HG03457 (cell line): ENCODE results near the gene ZNF710.
"Not testable (repeated sequence)": the region's sequence is repeated elsewhere in the genome, so short reads cannot be mapped to it uniquely, and the experiment has no call there.

ENCODE experiments used
- ATAC-seq: cut with Tn5 transposase; IDR thresholded peaks from one replicate; pipeline ENCODE4 v1.9.1; 2021; ENCODE audit warnings: moderate number of reproducible peaks; ENCODE audit not compliant: unreplicated experiment

Gene ZNF710

DNA sequence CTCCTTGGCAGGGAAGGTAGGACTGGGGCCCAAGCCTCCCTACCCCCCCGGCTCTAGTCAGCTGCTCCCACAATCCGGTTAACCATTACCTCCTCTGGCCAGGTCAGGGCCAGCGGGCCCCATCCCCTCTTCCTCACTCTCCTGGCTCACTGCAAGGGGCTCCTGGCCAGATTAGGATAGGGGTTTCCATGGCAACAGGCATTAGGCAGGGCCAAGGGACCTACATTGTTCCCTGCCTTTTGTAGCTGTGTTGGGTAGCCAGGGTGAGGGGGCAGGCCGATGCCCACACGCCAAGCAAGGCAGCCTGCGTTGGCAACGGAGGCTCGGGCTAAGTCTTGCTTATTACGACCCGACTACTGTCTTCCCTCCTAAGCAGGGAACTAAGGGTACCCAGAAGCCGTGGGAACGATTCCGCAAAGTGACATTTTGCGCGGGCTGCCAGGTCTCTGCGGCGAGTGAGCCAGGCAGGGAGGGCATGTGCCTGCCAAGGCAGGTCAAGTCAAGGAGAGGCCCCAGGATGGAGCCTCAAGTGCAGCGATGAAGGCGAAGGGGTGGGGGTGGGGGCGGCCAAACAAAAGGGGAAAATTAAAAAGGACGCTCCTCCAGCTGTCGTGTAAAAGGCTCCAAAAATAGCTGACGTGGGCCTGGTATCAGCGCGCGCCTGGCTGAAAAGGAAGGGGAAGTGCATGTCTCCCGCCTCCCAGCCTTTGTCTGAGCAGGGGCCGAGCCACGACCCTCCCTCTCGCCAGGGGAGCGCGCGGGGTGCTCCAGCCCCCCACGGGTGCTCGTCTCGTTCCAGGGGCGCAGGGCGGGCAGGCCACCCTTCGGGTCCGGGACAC lies 100.2 kb downstream of the ZNF710 start:
- no peak for ATAC-seq

DNA sequence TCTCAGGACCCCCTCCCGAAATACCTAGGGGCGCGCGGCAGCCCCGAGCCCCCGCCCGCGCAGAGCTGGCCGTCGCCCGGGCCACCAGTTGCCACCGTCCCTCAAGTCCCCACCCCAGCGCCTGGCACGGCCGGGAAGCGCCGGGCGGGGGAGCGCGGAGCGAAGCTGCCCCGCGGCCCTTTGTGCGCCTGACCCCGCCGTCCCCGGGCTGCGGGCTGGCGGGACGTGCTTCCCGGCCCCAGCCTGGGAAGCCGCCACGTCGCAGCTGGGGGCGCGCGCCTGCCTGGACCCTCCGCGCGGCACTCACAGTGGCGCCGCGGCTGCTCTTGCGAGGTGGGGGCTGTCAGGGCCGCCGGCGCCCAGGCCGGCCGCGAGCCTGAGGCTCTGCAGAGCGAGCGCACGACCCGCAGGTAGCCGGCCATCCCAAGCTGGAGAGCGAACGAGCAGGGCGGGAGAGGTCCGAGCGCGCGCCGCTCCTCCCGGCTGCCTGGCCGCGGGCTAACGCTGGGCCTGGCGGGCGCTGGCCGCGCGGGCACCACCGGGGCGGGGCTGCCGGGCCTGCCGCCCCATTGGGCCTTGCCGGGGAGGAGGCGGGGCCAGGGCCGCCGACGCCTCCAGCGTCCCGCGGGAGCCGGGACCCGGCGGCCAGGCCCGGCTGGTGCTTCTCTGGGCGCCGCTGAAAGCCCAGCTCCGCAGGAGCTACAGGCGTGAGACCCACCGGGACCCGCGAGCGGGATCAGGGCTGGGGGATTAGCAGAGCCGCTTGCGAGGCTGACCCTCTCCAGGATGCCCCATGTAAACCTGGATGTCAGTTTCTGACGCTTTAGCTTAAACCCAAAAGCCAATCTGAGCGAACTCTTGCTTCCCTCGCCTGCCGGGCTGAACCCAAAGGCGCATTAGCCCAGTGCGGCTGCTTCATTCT lies 101.1 kb downstream of the ZNF710 start, which contains the start of gene IDH2:
Gene IDH2 (minus strand): TSS at position 500 of the 922 bp plus-strand sequence. CDS start 78 bp downstream, at position 422.
- peak; percentile 52 for ATAC-seq

DNA sequence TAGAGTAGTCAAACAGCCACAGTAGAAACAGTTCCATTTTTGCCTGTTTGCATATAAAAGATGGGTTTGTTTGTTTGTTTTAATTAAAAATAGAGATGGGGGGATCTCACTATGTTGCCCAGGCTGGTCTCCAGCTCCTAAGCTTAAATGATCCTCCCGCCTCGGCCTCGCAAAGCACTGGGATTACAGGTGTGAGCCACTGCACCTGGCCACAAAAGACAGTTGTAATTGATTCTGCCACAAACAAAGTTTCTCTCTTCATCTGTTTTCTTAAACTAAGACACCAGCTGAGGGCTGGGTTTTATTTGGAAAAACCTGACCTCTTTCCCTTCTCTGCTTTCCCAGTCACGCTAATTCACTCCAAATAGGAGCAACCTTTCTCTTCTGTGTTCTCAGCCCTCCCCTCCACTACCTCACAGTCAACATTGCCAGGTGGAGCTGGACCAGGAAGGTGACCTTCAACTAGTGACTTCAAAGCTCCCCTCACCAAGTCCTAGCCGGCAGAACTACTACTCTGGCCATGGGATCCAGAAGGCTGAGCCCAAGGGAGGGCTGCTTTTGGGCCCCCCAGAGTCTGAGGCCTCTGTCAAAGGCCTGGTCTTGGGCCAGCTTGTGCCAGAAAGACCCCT lies 102.7 kb downstream of the ZNF710 start:
- ATAC-seq: no peak

DNA sequence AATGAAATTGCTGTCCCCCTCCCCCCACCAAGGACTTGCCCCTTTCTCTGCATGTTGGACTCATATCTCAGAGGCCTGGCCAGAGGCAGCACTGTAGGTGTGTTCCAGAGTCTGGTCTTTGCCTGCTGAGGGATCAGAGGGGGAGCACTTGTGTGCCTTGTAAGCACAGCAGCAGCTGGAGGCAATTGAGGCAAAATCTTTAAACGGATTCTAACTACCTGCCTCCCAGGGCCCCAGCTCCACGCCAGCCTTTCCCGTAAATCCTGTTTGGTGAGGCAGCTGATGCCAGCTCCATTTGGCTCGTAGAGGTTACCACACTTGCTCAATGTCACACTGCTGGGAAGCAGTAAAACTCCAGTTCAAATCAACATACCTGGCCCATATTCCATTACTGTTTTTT lies 103.4 kb downstream of the ZNF710 start:
- no peak for ATAC-seq

DNA sequence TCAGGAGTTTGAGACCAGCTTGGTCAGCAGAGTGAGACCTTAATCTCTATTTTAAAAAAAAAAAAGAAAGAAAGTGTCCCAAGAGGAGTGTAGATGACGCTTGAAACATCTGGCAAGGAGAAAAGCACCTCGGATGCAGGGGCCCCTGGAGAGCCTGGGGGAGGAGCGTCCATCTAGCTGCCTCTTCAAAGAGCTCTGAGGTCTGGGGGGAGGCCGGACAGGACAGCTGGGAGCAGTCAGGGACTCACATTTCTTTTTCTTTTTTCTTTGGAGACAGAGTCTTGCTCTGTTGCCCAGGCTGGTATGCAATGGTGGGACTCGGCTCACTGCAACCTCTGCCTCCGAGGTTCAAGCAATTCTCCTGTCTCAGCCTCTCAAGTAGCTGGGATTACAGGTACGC lies 104.4 kb downstream of the ZNF710 start:
- ATAC-seq: no peak

DNA sequence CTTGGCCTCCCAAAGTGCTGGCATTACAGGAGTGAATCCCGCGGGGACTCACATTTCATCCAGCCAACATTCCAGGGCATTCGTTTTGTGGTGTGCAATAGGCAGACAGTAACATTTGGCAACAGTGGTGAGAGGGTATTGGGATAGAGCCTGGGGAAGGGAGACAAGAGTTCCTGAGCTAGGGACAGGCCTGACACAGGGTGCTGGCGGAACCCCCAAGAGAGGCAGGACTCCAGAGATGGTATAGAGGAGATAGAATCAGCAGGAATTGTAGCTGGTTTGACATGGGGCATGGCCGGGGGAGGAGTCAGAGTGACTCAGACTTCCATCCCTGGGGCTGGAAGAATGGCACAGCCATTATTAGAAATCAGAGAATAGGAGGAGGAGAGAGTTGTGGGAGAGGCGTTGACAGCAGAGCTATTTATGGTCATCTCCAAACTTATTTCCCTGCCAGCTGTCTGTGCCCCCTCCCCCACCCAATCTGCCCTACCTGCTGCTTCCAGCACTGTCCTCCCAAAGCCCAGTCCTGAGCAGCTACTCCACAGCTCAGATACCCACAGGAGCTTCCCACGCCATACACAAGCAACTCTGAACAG lies 105.5 kb downstream of the ZNF710 start:
- ATAC-seq: no peak

DNA sequence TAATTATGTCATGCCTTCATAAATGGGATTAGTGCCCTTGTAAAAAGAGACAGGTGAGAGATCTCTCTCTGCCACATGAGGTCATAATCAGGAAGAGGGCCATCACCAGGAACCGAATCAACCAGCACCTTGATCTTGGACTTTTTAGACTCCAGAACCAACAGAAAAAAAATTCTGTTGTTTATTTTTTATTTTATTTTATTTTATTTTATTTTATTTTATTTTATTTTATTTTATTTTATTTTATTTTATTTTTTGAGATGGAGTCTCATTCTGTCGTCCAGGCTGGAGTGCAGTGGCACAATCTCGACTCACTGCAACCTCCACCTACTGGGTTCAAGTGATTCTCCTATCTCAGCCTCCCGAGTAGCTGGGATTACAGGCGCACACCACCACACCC lies 106.9 kb downstream of the ZNF710 start:
- ATAC-seq: not testable (repeated sequence)

DNA sequence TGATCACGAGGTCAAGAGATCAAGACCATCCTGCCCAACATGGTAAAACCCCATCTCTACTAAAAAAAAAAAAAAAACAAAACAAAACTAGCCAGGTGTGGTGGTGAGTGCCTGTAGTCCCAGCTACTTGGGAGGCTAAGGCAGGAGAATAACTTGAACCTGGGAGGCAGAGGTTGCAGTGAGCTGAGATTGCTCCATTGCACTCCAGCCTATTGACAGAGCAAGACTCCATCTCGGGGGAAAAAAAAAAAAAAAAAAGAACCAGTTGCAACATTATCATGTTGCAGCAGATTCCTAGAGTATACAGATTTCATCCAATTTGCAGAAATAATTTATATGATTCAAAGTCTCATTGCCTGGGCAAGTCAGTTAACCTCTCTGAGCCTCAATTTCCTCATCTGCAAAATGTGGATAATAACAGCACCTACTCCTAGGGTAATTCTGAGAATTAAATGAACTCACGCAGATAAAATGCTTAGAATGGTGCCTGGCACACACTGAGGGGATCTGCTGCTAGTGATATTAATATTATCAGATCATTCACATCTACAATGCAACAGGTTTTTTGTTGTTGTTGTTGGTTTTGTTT lies 108.1 kb downstream of the ZNF710 start:
- not testable (repeated sequence) for ATAC-seq

DNA sequence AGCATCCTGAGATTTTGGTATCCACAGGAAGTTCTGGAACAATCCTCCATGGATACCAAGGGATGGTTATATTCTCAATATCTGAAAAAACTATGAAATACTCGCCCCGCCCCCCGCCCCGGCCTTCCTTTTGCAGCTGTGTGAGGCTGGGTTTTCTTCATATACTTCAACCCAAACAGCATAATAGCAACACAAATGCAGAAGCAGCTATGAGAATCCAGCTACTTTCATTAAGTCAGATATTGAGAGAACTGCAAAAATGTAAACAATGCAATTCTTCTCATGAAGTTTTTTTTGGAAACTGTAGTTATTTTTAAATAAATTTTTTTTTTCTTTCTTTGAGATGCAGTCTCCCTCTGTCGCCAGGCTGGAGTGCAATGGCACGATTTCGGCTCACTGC lies 112.0 kb downstream of the ZNF710 start:
- no peak for ATAC-seq

DNA sequence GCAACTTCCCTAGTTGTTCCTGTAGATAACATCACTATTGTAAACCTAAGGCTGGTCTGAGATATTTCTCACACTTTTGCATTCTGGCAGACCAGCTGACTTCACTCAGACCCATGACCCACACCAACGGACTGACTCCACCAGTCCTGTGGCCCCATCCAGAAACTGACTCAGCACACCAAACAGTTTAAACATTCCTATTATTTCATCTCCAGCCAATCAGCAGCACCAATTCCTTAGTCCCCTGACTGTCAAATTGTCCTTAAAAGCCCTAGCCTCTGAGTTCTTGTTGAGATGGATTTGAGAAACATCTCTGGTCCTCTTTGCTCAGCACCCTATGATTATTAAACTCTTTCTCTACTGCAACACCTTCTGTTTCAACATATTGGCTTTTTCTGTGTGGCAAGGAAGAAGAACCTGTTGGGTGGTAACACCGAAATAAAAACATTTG lies 113.4 kb downstream of the ZNF710 start:
- no peak for ATAC-seq

DNA sequence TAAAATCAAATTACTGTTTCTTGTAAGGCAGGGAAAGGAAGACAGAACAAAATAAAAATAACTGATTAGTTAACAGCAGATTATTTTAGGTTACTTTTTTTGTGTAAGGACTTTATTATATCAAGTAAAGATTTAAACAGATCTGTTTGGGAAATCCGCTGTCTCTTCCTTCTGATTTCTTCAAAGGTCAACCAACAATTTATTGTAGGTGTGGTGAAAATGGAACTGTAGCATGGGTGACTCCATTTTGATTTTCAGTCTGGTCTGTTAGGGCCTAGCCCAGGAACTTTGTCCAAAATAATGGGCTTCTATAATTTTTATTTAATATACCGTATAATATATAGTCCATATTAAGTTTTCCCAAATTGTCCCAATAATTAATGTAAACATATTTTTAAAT lies 114.7 kb downstream of the ZNF710 start:
- ATAC-seq: no peak

DNA sequence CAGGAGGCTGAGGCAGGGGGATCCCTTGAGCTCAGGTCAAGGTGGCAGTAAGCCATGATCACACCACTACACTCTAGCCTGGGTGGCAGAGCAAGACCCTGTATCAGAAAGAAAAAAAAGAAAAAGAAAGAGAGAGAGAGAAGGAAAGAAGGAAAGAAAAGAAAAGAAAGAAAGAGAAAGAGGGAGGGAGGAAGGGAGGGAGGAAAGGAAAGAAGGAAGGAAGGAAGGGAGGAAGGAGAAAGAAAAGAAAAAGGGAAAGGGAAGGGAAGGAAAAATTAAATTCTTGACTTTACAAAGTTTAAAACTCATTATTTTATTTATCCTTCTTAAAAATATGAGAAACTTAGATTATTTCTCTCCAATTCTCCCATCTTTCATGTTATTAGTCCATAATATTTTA lies 118.2 kb downstream of the ZNF710 start:
- no peak for ATAC-seq

DNA sequence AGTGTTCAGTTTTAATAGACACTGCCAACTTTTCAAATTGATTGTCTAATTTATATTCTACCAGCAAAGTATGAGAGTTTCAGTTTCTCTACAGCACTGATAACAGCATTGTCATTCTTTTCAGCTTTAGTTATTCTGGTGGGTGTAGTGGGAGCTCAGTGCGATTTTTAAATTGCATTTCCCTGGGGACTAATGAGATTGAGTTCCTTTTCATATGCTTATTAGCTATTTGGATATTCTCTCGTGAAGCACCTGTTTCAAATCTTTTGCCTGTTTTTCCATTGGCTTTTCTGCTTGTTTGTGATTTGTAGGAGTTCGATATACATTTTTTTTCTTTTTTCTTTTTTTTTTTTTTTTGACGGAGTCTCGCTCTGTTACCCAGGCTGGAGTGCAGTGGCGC lies 120.0 kb downstream of the ZNF710 start:
- ATAC-seq: no peak

DNA sequence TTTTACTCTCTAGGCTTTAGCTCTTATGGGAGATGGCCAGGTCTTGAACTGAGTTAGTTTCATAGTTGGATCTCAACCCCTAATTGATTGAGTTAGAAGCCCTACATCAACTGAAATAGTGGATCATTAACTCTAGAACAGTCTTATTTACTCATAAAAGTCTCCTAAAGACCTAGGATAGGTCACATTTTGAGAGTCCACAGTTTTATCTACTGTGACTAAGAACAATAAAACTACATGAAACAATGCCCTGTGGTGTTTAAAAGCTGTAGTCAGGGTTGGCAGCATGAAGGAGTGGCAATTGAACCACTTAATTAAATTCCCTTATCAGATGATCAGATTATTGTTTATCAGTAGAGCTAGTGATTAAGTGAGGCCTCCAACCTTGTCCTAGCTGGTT lies 123.4 kb downstream of the ZNF710 start:
- no peak for ATAC-seq

DNA sequence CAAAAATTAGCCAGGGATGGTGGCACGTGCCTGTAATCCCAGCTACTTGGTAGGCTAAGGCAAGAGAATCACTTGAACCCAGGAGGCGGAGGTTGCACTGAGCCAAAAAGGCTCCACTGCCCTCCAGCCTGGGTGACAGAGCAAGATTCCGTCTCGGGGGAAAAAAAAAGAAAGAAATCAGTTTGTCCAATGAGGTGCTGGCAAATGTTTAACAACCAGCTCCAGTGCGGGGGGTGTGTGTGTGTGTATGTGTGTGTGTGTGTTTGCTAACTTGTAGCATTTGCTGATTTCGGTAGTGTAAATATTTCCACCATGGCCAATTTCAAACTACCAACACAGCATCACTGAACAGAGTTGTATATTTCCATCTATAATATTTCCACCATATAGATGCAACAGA lies 124.9 kb downstream of the ZNF710 start:
- ATAC-seq: no peak

DNA sequence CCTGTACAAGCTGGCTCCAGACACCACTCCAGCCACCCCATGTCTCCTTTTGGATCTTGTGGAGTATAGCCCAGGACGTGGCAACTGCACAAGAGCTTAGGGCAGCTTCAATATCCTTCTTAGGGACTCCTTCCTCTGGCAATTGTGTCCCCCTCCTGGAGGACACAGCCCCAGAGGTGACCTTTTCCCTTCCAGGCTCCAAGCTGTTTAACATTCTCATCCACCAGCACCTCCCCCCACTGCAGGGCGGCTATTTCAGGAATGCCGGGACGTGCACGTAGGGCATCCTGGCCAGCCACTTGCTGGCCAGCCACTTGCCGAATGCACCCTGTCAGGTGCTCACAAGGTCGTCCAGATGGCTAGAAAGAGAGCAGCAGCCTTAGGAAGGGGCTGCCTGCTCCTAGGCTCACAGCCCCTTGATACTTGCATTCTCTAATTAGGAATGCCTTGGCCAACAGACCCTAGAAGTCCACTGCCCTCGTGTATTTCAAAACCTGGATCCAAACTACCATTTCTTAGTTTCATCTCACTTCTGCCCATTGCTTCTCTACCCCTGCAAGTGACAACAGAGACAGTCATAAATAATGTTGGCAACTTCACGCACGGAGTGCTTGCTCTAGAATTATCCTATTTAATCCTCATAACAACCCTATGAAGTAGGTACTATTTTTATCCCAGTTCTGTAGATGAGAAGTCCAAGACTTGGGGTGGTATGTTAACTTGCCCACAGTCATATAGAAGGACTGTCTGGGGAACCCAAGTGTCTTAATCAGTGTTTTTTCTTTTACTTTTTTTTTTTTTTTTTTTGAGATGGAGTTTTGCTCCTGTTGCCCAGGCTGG lies 125.7 kb downstream of the ZNF710 start:
- no peak for ATAC-seq

DNA sequence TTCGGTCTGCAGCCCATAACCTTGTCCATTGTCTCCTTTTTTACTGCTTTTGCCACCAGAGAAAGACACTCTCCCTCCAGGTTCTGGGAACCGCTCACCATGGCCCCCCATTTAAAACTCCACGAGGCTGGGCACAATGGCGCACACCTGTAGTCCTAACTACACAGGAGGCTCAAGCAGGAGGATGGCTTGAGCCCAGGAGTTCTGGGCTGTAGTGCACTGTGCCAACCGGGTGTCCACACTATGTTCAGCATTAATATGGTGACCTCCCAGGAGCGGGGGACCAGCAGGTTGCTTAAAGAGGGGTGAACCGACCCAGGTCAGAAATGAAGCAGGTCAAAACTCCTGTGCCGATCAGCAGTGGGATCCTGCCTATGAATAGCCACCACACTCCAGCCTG lies 129.2 kb downstream of the ZNF710 start:
- ATAC-seq: no peak
